HepG2 (cell line): ENCODE data around the gene DDIT4. TPM values are rescaled to one million over a fixed set of nuclear protein-coding genes. Genes with fewer than 3 reads are reported as not detected.
A peak's percentile ranks its signal among the peaks of the same experiment; 100 is the strongest.

ENCODE experiments used
- AHDC1 ChIP-seq: sonication (generic); formaldehyde crosslinking; IDR thresholded peaks from 2 replicates; pipeline ENCODE4 v1.5.1; 2020; ENCODE audit warnings: mild to moderate bottlenecking, missing genetic modification reagents, borderline replicate concordance
- ATF3 ChIP-seq: sonication (generic); formaldehyde crosslinking; IDR thresholded peaks from 2 replicates; pipeline ENCODE4 v1.4.0; 2020; ENCODE audit warnings: missing genetic modification reagents
- BRD4 ChIP-seq: sonication (generic); formaldehyde crosslinking; IDR thresholded peaks from 2 replicates; pipeline ENCODE4 v1.4.0; 2020; ENCODE audit warnings: missing genetic modification reagents
- CC2D1A ChIP-seq: sonication (generic); formaldehyde crosslinking; IDR thresholded peaks from 2 replicates; pipeline ENCODE4 v1.8.1; 2023; ENCODE audit warnings: mild to moderate bottlenecking, missing genetic modification reagents
- ETV6 ChIP-seq: sonication (generic); formaldehyde crosslinking; conservative IDR thresholded peaks from 2 replicates; pipeline ENCODE4 v1.4.0; 2020; ENCODE audit warnings: missing genetic modification reagents
- FOXJ3 ChIP-seq: sonication (generic); formaldehyde crosslinking; IDR thresholded peaks from 2 replicates; pipeline ENCODE4 v1.4.0; 2020; ENCODE audit warnings: missing genetic modification reagents, mild to moderate bottlenecking, borderline replicate concordance
- IKZF1 ChIP-seq: fragments of 450-650 bp; IDR thresholded peaks from 2 replicates; pipeline ENCODE4 v1.7.1; 2016
- JUN ChIP-seq: sonication (generic); formaldehyde crosslinking; IDR thresholded peaks from 2 replicates; pipeline ENCODE4 v1.4.0; 2020; ENCODE audit warnings: mild to moderate bottlenecking, missing genetic modification reagents
- MAF1 ChIP-seq: sonication (generic); formaldehyde crosslinking; IDR thresholded peaks from 2 replicates; pipeline ENCODE4 v1.5.0; 2020; ENCODE audit warnings: missing genetic modification reagents, borderline replicate concordance
- MXD4 ChIP-seq: IDR thresholded peaks from 2 replicates; pipeline ENCODE4 v1.6.1; 2016; ENCODE audit warnings: mild to moderate bottlenecking, missing biosample characterization, missing genetic modification reagents
- SSRP1 ChIP-seq: IDR thresholded peaks from 2 replicates; pipeline ENCODE4 v1.6.1; 2016; ENCODE audit warnings: control low read depth
- STAT5B ChIP-seq: sonication (generic); formaldehyde crosslinking; IDR thresholded peaks from 2 replicates; pipeline ENCODE4 v1.4.0; 2020; ENCODE audit warnings: missing genetic modification reagents
- TEAD2 ChIP-seq: sonication (generic); formaldehyde crosslinking; IDR thresholded peaks from 2 replicates; pipeline ENCODE4 v1.9.0; 2021; ENCODE audit warnings: missing genetic modification reagents
- THAP11 ChIP-seq: IDR thresholded peaks from 2 replicates; pipeline ENCODE4 v1.6.1; 2016; ENCODE audit warnings: missing biosample characterization, missing genetic modification reagents
- YEATS4 ChIP-seq: sonication (generic); formaldehyde crosslinking; IDR thresholded peaks from 2 replicates; pipeline ENCODE4 v1.4.0; 2020; ENCODE audit warnings: missing genetic modification reagents, borderline replicate concordance
- ZBTB20 ChIP-seq: sonication (generic); formaldehyde crosslinking; IDR thresholded peaks from 2 replicates; pipeline ENCODE4 v1.8.1; 2023; ENCODE audit warnings: missing genetic modification reagents, low read depth, mild to moderate bottlenecking, borderline replicate concordance
- ZMYM3 ChIP-seq: sonication (generic); formaldehyde crosslinking; IDR thresholded peaks from 2 replicates; pipeline ENCODE4 v1.5.1; 2020; ENCODE audit warnings: mild to moderate bottlenecking, missing genetic modification reagents
- ZNF232 ChIP-seq: sonication (generic); formaldehyde crosslinking; IDR thresholded peaks from 2 replicates; pipeline ENCODE4 v1.4.0; 2020; ENCODE audit warnings: missing genetic modification reagents, borderline replicate concordance
- ZNF33A ChIP-seq: sonication (generic); formaldehyde crosslinking; IDR thresholded peaks from 2 replicates; pipeline ENCODE4 v1.5.1; 2020; ENCODE audit warnings: missing genetic modification reagents, mild to moderate bottlenecking, moderate library complexity, borderline replicate concordance
- ZNF780A ChIP-seq: sonication (generic); formaldehyde crosslinking; IDR thresholded peaks from 2 replicates; pipeline ENCODE4 v1.8.0; 2022; ENCODE audit warnings: mild to moderate bottlenecking, missing genetic modification reagents, moderate library complexity
- ZNF800 ChIP-seq: sonication (generic); formaldehyde crosslinking; IDR thresholded peaks from 2 replicates; pipeline ENCODE4 v1.4.0; 2020; ENCODE audit warnings: missing genetic modification reagents
- ZNF883 ChIP-seq: sonication (generic); formaldehyde crosslinking; IDR thresholded peaks from 2 replicates; pipeline ENCODE4 v1.5.1; 2020; ENCODE audit warnings: mild to moderate bottlenecking, missing genetic modification reagents; ENCODE audit errors: not compliant biosample characterization
- polyA plus RNA-seq, 8 experiments: library from polyadenylated mRNA; depleted of rRNA in 3 of 8; stranded (reverse) in 7 of 8; unstranded in 1 of 8; fragments of >200 nt; fragmentation: Illumina TruSeq in 4 of 8; extraction: Trizol in 4 of 8; gene quantifications; 2 replicates each; pipeline versions ENCODE4 v1.2.1 to v1.2.3, GENCODE V29; 2011 to 2016; ENCODE audit warnings: low read depth in 4 of 8, missing spikeins in 1 of 8, mixed read lengths in 1 of 8; ENCODE audit not compliant: insufficient read depth in 1 of 8
- total RNA-seq, 5 experiments: library from RNA; depleted of rRNA; stranded (reverse); fragments of >200 nt; fragmentation: Illumina TruSeq; extraction: Trizol; gene quantifications; 2 replicates each; pipeline ENCODE4 v1.2.3, GENCODE V29; 2016; ENCODE audit warnings: low read depth in 1 of 5

DDIT4 gene
- total and polyA plus RNA-seq, 2 of the 13 experiments (the other 11 are each of a cell fraction or from before 2014, with no cell fraction given), result 35.6 to 40.7 TPM

GRCh38 chr10:72260239-72260975, 13.3 kb upstream of the DDIT4 start (continued):
- TF ChIP-seq AHDC1 (peak; percentile 28; the same call in 1 of the 2 replicates), ETV6 (CRISPR knock-in tag) (no peak), BRD4 (CRISPR knock-in tag) (0 out of 2 replicates have a peak, but pooled peaks have one; percentile 15), ZBTB20 (peak; percentile 64; the same call in 1 of the 2 replicates), ZNF780A (no peak), MXD4 (CRISPR knock-in tag) (peak; percentile 55; the same call in 1 of the 2 replicates), ATF3 (peak; percentile 62; the same call in 1 of the 2 replicates), ZNF232 (no peak), SSRP1 (CRISPR knock-in tag) (no peak), ZNF800 (CRISPR knock-in tag) (no peak), CC2D1A (no peak), ZNF33A (no peak), ZMYM3 (CRISPR knock-in tag) (peak; percentile 81; the same call in 1 of the 2 replicates), THAP11 (CRISPR knock-in tag) (peak; percentile 53), JUN (CRISPR knock-in tag) (no peak; the same call in 1 of the 2 replicates), FOXJ3 (CRISPR knock-in tag) (no peak), TEAD2 (CRISPR knock-in tag) (no peak), ZNF883 (CRISPR knock-in tag) (peak; percentile 63), YEATS4 (CRISPR knock-in tag) (no peak), MAF1 (CRISPR knock-in tag) (no peak), STAT5B (CRISPR knock-in tag) (no peak), IKZF1 (no peak)
